Measurements from ENCODE around the gene OSBPL2. TPM values are rescaled to one million over a fixed set of nuclear protein-coding genes. Genes with fewer than 3 reads are reported as not detected.

Gene OSBPL2
- total RNA-seq, 1 donor = 21.1 TPM

DNA sequence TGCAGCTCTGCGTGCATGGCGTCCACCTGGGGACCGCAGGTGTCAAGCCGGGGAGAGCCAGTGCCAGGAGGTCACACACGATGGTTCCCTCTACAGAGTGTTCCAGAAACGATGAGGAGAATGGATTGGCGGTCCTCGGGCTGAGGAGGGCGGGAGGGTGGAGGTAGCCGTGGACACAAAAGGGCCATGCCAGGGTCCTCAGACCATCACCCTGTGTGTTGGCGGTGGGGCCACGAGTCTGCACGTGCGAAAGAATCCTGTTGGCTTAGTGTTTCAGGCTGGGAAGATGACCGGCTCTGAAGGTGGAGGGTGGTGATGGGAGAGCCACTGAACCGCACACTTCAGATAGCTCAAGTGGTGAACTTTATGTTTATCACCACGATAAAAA is 31.9 kb upstream of the OSBPL2 start:
- TF ChIP-seq, protein P1, sequence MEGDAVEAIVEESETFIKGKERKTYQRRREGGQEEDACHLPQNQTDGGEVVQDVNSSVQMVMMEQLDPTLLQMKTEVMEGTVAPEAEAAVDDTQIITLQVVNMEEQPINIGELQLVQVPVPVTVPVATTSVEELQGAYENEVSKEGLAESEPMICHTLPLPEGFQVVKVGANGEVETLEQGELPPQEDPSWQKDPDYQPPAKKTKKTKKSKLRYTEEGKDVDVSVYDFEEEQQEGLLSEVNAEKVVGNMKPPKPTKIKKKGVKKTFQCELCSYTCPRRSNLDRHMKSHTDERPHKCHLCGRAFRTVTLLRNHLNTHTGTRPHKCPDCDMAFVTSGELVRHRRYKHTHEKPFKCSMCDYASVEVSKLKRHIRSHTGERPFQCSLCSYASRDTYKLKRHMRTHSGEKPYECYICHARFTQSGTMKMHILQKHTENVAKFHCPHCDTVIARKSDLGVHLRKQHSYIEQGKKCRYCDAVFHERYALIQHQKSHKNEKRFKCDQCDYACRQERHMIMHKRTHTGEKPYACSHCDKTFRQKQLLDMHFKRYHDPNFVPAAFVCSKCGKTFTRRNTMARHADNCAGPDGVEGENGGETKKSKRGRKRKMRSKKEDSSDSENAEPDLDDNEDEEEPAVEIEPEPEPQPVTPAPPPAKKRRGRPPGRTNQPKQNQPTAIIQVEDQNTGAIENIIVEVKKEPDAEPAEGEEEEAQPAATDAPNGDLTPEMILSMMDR (IDR thresholded peaks at IDR 0.05; ENCODE audit: insufficient read depth, low read length) = no peak
- H3K4me3 ChIP-seq (ENCODE audit: low read depth, low read length) = no peak overlapping the region
- DNase-seq (ENCODE audit: low read depth) = no peak

GRCh38 chr20:62208061-62208794 is 30.1 kb upstream of the OSBPL2 start:
- H3K4me3 ChIP-seq (ENCODE audit: low read depth, low read length) = no peak overlapping the region
- TF ChIP-seq, protein P1 (IDR thresholded peaks at IDR 0.05; ENCODE audit: insufficient read depth, low read length) = no peak
- no peak for DNase-seq (ENCODE audit: low read depth)

- TF ChIP-seq, protein P1 (IDR thresholded peaks at IDR 0.05; ENCODE audit: insufficient read depth, low read length) = no peak
These were observed 29.2 kb upstream of the OSBPL2 start for GRCh38 chr20:62208795-62209755.

DNA sequence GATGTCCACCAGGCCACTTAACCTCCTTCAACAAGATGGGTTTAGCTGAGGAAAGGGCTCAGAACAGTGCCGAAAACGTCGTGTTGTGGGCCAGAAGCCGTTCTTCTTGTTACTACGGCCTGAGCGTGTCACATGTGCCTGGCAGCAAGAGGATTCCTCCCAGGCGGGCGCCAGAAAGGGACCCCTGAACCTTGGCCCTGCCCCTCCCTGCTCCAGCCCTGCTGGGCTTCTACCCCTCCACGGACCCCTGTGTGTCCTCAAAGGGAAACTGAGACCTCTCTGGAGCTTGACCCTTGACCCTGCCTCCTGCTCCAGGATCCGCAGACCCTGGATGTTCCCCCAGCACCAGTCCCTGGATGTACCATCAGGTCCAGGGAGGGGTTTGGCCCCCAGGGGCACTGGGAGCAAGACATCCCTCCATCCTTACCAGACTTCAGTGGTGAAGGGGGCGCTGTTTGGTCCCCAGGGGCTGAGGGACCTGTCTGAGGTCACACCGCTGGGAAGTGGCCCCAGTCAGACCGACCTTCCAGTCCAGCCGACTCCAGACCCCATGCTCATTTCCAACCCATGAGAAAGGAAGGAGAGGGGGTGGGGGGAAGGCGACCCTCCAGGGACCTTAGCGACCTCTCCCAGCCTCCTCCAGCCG is 28.3 kb upstream of the OSBPL2 start:
- H3K4me3 ChIP-seq (ENCODE audit: low read depth, low read length) = no peak overlapping the region
- TF ChIP-seq, protein P1 (IDR thresholded peaks at IDR 0.05; ENCODE audit: insufficient read depth, low read length) = no peak
- no peak for DNase-seq (ENCODE audit: low read depth)

More at GRCh38 chr20:62208795-62209755, 29.2 kb upstream of the OSBPL2 start:
- DNase-seq (ENCODE audit: low read depth) = no peak
- H3K4me3 ChIP-seq (ENCODE audit: low read depth, low read length) = no peak overlapping the region

GRCh38 chr20:62210496-62210855 is 27.8 kb upstream of the OSBPL2 start:
- no peak overlapping the region for H3K4me3 ChIP-seq (ENCODE audit: low read depth, low read length)
- DNase-seq (ENCODE audit: low read depth) = no peak
- TF ChIP-seq, protein P1 (IDR thresholded peaks at IDR 0.05; ENCODE audit: insufficient read depth, low read length) = no peak

- no peak overlapping the region for H3K4me3 ChIP-seq (ENCODE audit: low read depth, low read length)
- DNase-seq (ENCODE audit: low read depth) = no peak
- TF ChIP-seq, protein P1 (IDR thresholded peaks at IDR 0.05; ENCODE audit: insufficient read depth, low read length) = no peak
These were observed 27.1 kb upstream of the OSBPL2 start for GRCh38 chr20:62211216-62211615.
